Activated CD4-positive, alpha-beta T cell treated with anti-CD3 and anti-CD28 coated beads, Interleukin-2, Interleukin-4, amounts not matched to agents 100 ng/mL and 50 ng/mL, durations not matched to agents 16 hours and 8 hours (primary cell): ENCODE results near the gene CACNB1.

Experiments used
- DNase-seq: peaks from one replicate; pipeline ENCODE4 v3.0.0-alpha.2; 2020; ENCODE audit warnings: low spot score

The CACNB1 gene

DNA sequence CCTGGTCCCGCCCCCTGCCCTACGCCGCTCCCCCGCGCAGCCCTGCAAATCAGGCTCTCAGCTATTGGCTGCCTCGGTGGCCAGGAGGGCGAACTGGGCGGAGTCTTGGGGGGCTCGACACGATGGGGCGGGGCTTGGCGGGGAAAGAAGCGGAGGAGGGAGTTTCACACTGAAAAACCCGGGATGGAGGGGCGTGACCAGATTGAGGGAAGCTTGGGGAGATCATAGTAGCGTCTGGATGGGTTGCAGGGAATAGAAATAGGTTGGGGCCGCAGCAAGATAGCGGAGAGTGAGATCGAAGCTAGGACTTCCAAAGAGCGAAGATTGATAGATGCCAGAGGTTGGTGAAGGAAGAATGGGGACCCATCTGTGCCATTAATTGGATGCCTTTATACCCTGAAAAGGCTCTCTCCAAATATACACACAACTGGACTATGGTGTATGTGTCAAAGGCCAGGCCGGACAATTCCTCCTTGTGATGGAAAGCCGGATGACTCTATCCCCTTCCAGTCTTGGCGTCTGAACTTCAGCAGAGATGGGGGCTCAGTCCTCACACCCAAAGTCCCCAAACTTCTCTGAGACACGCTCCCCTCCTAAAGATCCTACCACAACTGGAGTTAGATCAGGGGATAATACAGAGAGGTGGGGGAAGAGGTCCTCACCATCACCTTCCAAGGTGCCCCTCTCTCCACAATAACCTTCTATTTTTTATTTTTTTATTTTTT lies 28.7 kb upstream of the CACNB1 start:
- DNase-seq = no peak

GRCh38 chr17:39225308-39225958 lies 28.0 kb upstream of the CACNB1 start, which contains the start of gene STAC2:
TSS of gene STAC2 (minus strand) at chr17:39225945. CDS start at chr17:39225502, 443 bp downstream.
- DNase-seq = no peak

GRCh38 chr17:39224778-39225307 lies 27.4 kb upstream of the CACNB1 start:
- DNase-seq = no peak

DNA sequence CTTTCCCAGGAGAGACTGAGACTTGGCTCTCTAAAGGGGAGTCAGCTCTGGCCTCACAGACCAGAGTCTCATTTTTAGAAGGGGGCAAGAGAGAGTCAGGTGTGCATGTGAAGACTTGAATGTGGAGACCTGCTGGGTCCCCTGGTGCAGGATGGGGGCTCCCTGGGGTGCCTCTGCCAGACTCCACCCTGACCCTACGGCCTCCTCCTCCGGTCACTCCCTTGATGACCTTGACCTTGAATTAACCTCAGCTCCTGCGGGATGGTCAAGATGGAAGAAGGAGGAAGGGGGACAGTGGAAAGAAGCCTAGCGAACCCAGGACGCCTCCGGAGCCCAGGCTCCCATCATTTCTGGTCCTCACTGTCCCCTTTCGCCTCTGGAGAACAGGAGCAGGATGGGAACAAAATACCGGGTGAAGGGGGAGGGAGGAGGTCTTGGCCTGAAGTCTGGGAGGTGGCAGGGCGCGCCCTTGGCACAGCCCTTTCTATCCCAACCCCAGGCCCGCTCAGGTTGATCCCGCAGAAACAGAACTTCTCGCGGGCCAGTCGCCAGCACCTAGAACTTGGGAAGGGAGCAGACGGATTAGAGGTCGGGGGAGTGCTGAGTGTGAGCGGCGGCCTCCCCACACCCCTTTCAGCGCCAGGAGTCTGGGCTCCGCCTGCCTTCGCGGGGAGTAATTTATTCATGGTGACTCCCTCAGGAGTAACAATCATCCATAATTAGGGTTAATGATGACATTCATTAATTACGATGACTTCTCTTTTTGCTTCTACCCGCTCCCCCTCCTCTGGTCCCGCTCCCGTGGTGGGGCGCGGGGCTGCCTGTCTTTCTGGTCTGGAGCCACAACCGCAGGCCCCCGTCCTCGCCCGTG lies 26.7 kb upstream of the CACNB1 start:
- DNase-seq = no peak

DNA sequence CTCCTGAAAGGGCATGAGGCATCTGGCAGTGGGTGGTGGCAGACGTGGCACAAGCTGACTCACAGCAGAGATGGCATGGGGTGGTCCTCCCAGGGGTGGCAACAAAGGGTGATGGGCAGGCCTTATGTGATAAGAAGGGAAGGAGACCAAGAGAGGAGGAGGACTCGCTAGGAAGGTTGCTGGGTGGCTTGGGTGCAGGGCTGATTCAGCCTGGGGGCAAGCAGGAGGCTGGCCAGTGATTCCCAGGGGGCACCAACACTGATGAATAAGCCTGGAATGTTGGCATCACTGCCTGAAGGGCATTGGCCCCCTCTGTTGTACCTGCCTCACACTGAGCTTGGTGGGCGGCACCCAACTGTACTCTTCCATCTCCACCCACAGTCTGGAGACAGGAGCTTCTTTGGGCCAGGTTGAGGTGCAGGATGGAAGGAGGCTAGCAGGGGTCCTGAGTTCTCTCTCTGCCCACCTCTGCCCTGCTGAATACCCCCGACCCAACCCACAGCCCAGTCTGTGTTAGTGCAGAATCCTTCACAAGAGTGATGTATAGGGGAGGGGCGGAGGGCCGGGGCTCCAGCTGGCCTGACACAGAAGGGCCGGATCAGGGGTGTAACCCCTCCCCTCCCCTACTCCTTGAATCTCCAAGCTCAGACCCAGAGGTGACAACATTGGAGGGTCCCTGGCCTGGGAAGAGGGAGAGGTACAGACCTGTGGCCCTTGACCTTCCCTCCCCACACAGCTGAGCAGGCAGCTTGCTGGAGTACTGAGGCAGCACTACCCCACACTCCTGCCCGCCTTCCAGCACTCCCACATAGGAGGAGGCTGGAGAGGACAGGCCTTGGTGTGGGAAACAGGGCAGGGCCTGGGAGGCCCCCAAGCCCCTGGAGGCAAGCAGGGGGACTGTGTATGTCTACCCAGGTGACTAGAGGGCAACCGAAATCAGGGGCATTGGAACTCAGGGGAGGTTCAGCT lies 25.7 kb upstream of the CACNB1 start:
- DNase-seq = no peak

DNA sequence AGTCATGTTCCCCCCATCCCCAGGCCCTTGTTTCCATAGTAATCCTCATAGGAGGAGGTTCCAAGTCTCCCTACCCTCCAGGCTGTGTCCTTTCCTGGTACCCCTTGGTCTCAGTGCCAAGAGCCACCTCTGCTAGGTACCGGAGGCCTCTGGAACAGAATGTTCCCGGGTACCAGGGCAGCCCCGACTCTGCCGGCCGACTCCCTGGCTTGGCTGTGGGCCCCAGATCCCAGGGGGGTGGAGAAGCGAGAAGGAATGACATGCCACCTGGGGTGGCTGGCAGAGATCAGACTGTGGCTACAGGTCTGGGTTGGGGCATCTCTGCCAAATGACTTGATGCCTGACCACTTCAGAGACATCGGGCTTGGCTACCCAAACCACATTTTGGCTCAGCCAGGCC lies 24.7 kb upstream of the CACNB1 start:
- DNase-seq = no peak

DNA sequence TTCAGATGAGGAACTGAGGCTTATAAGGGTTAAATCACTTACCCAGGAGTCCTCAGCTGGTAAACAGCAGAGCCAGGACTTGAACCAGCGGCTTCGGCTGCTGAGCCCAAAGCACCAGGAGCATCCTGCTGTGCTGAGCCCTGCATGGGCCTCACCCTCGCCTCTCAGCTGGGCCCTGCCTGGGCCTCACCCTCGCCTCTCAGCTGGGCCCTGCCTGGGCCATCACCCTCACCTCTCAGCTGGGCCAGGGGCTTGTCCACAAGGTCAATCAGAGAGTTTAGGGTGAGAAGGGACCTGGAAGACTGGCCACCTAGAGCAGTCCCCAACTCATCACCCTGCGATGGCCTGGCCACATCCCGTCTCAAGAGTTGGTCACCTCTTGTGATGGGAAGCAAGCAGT lies 24.1 kb upstream of the CACNB1 start:
- no peak for DNase-seq

GRCh38 chr17:39219647-39220154 lies 22.2 kb upstream of the CACNB1 start:
- DNase-seq = no peak

GRCh38 chr17:39218906-39219305 lies 21.4 kb upstream of the CACNB1 start:
- no peak for DNase-seq

- no peak for DNase-seq
These were observed 20.4 kb upstream of the CACNB1 start for GRCh38 chr17:39217734-39218369.

DNA sequence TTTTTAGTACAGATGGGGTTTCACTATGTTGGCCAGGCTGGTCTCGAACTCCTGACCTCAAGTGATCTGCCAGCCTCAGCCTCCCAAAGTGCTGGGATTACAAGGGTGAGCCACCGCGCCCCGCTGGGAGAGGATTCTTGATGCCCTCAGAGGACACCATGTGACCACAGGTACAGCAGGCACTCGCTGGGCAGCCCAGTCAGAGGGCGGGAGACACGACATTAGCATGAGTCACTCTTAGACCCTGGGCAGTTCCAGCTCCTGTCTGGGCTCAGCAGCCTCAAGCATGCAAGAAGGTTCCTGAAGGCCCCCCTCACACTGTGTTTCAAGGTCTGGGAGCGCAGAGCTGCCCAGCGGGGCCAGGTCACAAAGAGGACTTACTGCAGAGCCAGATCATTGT lies 16.4 kb upstream of the CACNB1 start:
- DNase-seq = no peak

- no peak for DNase-seq
These were observed 15.5 kb upstream of the CACNB1 start for GRCh38 chr17:39212841-39213480.

DNA sequence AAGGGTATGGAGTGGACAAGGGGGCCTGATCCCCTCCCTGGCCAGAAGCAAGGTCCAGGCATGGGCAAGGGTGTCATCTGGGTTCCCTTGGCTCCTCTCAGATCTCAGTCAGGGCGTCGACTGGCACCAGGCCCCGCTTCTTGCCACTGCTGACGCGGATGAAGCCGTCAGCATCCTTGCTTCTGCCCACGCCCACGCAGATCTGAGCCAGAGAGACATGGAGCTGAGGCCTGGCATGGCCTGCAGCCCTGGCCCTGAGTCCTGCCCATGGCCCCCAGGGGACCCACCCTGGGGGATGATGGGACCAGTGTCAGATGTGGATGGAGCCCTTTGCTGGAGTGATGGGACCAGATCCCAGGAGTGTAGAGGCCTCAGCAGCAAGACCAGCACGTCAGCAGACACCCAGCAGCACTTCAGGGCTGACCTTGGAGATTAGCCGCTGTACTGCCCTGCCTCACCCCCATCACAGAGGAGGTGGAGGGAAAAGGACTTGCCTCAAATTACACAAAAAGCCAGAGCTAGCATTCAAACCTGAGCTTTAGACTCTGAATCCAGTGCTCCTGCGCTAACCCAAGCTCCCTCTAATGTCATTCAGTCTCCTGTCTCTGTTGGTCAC lies 14.8 kb upstream of the CACNB1 start:
- no peak for DNase-seq

- no peak for DNase-seq
These were observed 12.6 kb upstream of the CACNB1 start for GRCh38 chr17:39210093-39210434.

GRCh38 chr17:39209317-39210092 lies 12.0 kb upstream of the CACNB1 start:
- no peak for DNase-seq

- no peak for DNase-seq
These were observed 11.4 kb upstream of the CACNB1 start for GRCh38 chr17:39208893-39209292.

DNA sequence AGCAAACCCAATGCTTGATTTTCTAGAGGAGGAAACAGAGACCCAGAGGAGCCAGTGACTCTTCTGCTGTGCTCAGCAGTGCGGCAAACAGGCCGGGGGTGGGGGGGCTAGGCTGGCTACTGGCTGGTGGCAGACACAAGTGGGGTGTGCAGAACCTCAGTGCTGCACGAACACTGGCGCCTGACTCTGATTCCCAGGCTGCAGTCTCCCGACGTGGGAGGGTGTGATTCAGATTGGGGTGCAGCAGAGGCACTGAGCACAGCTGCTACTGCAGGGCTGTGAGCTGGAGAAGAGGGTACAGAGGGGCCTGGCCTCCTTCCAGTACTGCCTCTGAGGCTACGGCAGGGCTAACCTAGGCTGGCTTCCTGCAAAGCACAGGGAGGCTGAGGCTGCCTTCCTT lies 10.7 kb upstream of the CACNB1 start:
- DNase-seq = no peak

DNA sequence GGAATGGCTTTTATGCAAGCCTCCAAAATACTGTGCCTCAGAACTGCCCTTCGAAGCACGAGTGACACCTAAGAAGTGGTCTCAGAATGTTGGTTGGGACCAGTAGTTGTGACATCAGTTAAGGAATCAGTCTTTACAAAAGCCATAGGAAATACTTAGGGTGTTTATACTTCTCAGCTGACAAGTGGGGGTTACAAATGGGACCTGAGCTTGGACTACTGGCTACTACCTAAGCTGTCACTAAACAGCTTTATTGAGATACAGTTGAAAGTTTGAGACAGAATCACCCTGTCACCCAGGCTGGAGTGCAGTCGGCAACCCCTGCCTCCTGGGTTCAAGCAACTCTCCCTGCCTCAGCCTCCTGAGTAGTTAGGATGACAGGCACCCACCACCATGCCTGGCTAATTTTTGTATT lies 7.7 kb upstream of the CACNB1 start:
- DNase-seq = no peak

GRCh38 chr17:39204245-39204644 lies 6.8 kb upstream of the CACNB1 start:
- DNase-seq = no peak
